Measurements from ENCODE around the gene DGKB. TPM values are rescaled to one million over a fixed set of nuclear protein-coding genes. Genes with fewer than 3 reads are reported as not detected.
A peak's percentile ranks its signal among the peaks of the same experiment; 100 is the strongest.

The DGKB gene
- total RNA-seq, 4 donors from 2014 or later = 17.3 to 54.9 (median 26.1) TPM

GRCh38 chr7:14600766-14601367 lies 301.7 kb downstream of the DGKB start:
- Histone ChIP-seq H3K4me1 (peaks cover 0 to 9% (median 3%) of the 10 kb centered on the region in 3 donors), H3K27me3 (no peaks in the 10 kb centered on the region), H3K27ac (no peak overlapping the region), H3K9me3 (no peaks in the 10 kb centered on the region), H3K36me3 (peaks cover 0 to 7% of the 10 kb centered on the region in 2 donors), H3K4me3 (no peak overlapping the region)
- no peak for TF ChIP-seq CTCF (IDR thresholded peaks at IDR 0.05)
- no peak for TF ChIP-seq EP300 (IDR thresholded peaks at IDR 0.05)
- TF ChIP-seq POLR2AphosphoS5 (IDR thresholded peaks at IDR 0.05) = no peak
- TF ChIP-seq POLR2A (IDR thresholded peaks at IDR 0.05) = no peak
- 91 to 94% methylated on average over 2 of the region's 2 CpGs for WGBS, 2 donors (ENCODE audit: low coverage in 1 of 2)
- ATAC-seq = peak; percentile 16

GRCh38 chr7:14598978-14599377 lies 303.6 kb downstream of the DGKB start:
- Histone ChIP-seq H3K4me1 (peaks cover 0 to 5% (median 0%) of the 10 kb centered on the region in 3 donors), H3K4me3 (no peak overlapping the region), H3K9me3 (no peaks in the 10 kb centered on the region), H3K36me3 (peaks cover 0 to 7% of the 10 kb centered on the region in 2 donors), H3K27me3 (no peaks in the 10 kb centered on the region), H3K27ac (no peak overlapping the region)
- TF ChIP-seq CTCF (IDR thresholded peaks at IDR 0.05) (no peak), EP300 (IDR thresholded peaks at IDR 0.05) (no peak), POLR2AphosphoS5 (IDR thresholded peaks at IDR 0.05) (no peak), POLR2A (IDR thresholded peaks at IDR 0.05) (no peak)
- no peak for ATAC-seq
- WGBS, 2 donors (ENCODE audit: low coverage in 1 of 2) = 15 to 29% methylated on average over 3 of the region's 3 CpGs

GRCh38 chr7:14596421-14596820 lies 306.1 kb downstream of the DGKB start:
- no peaks in the 10 kb centered on the region for H3K27me3 ChIP-seq
- TF ChIP-seq POLR2AphosphoS5 (IDR thresholded peaks at IDR 0.05) (no peak), POLR2A (IDR thresholded peaks at IDR 0.05) (no peak), CTCF (IDR thresholded peaks at IDR 0.05) (no peak), EP300 (IDR thresholded peaks at IDR 0.05) (no peak)

GRCh38 chr7:14590206-14590605 lies 312.3 kb downstream of the DGKB start:
- no peak overlapping the region for H3K27ac ChIP-seq
- no peaks in the 10 kb centered on the region for H3K4me1 ChIP-seq
- H3K9me3 ChIP-seq = peaks cover 0 to 10% (median 0%) of the 10 kb centered on the region in 3 donors
- H3K36me3 ChIP-seq = peaks cover 0 to 7% of the 10 kb centered on the region in 2 donors
- 86 to 87% methylated on average over 3 of the region's 3 CpGs for WGBS, 2 donors (ENCODE audit: low coverage in 1 of 2)
- H3K4me3 ChIP-seq = no peak overlapping the region
- no peaks in the 10 kb centered on the region for H3K27me3 ChIP-seq
- TF ChIP-seq POLR2A (IDR thresholded peaks at IDR 0.05) (no peak), EP300 (IDR thresholded peaks at IDR 0.05) (no peak), CTCF (IDR thresholded peaks at IDR 0.05) (no peak), POLR2AphosphoS5 (IDR thresholded peaks at IDR 0.05) (no peak)
- ATAC-seq = no peak

More at GRCh38 chr7:14596421-14596820, 306.1 kb downstream of the DGKB start:
- no peak overlapping the region for H3K4me3 ChIP-seq
- no peak for ATAC-seq
- H3K36me3 ChIP-seq = peaks cover 0 to 7% of the 10 kb centered on the region in 2 donors
- peaks cover 0 to 5% (median 0%) of the 10 kb centered on the region in 3 donors for H3K4me1 ChIP-seq
- no peak overlapping the region for H3K27ac ChIP-seq
- H3K9me3 ChIP-seq = no peaks in the 10 kb centered on the region

GRCh38 chr7:14585232-14585631 lies 317.3 kb downstream of the DGKB start:
- H3K4me3 ChIP-seq = no peak overlapping the region
- ATAC-seq = no peak
- no peak overlapping the region for H3K27ac ChIP-seq
- peaks cover 0 to 13% (median 0%) of the 10 kb centered on the region in 3 donors for H3K9me3 ChIP-seq
- H3K36me3 ChIP-seq = peaks cover 0 to 16% of the 10 kb centered on the region in 2 donors
- no peak for TF ChIP-seq EP300 (IDR thresholded peaks at IDR 0.05)
- no peaks in the 10 kb centered on the region for H3K27me3 ChIP-seq
- WGBS, 2 donors (ENCODE audit: low coverage in 1 of 2) = 77 to 90% methylated on average over 2 of the region's 2 CpGs
- H3K4me1 ChIP-seq = no peaks in the 10 kb centered on the region

Data from gastroesophageal sphincter (tissue), 4 donors.